ENCODE results near the gene BCAS3.

Gene BCAS3

GRCh38 chr17:61352781-61353491 lies 675.3 kb downstream of the BCAS3 start:
- TF ChIP-seq FOXM1 (IDR thresholded peaks at IDR 0.05; ENCODE audit: borderline replicate concordance, low read depth) (no peak), TAF1 (IDR thresholded peaks at IDR 0.05; ENCODE audit: low read depth) (no peak), YY1 (IDR thresholded peaks at IDR 0.05; ENCODE audit: low read depth) (no peak), NFIC (IDR thresholded peaks at IDR 0.05) (no peak), MAX (IDR thresholded peaks at IDR 0.05) (no peak), TEAD4 (IDR thresholded peaks at IDR 0.05) (no peak), USF1 (IDR thresholded peaks at IDR 0.05) (no peak), REST (IDR thresholded peaks at IDR 0.05; ENCODE audit: low read depth) (no peak), CREB1 (IDR thresholded peaks at IDR 0.05; ENCODE audit: low read depth) (no peak), EP300 (IDR thresholded peaks at IDR 0.05; ENCODE audit: borderline replicate concordance) (no peak), RAD21 (IDR thresholded peaks at IDR 0.05; ENCODE audit: low read depth) (no peak), TCF12 (IDR thresholded peaks at IDR 0.05; ENCODE audit: low read depth) (no peak), CEBPB (IDR thresholded peaks at IDR 0.05) (no peak)

- TF ChIP-seq CEBPB (IDR thresholded peaks at IDR 0.05) (no peak), EGR1 (IDR thresholded peaks at IDR 0.05) (no peak), YY1 (IDR thresholded peaks at IDR 0.05; ENCODE audit: low read depth) (no peak), USF1 (IDR thresholded peaks at IDR 0.05) (no peak), MAX (IDR thresholded peaks at IDR 0.05) (no peak), TCF12 (IDR thresholded peaks at IDR 0.05; ENCODE audit: low read depth) (no peak), EP300 (IDR thresholded peaks at IDR 0.05; ENCODE audit: borderline replicate concordance) (no peak), TAF1 (IDR thresholded peaks at IDR 0.05; ENCODE audit: low read depth) (no peak), RAD21 (IDR thresholded peaks at IDR 0.05; ENCODE audit: low read depth) (no peak), REST (IDR thresholded peaks at IDR 0.05; ENCODE audit: low read depth) (no peak), TEAD4 (IDR thresholded peaks at IDR 0.05) (no peak), NFIC (IDR thresholded peaks at IDR 0.05) (no peak), CREB1 (IDR thresholded peaks at IDR 0.05; ENCODE audit: low read depth) (no peak), FOXM1 (IDR thresholded peaks at IDR 0.05; ENCODE audit: borderline replicate concordance, low read depth) (no peak), ZBTB7A (IDR thresholded peaks at IDR 0.05; ENCODE audit: low read depth) (no peak)
These were observed 676.0 kb downstream of the BCAS3 start for GRCh38 chr17:61353615-61354014.

GRCh38 chr17:61354895-61355874 lies 677.5 kb downstream of the BCAS3 start:
- TF ChIP-seq FOXM1 (IDR thresholded peaks at IDR 0.05; ENCODE audit: borderline replicate concordance, low read depth) (no peak), RAD21 (IDR thresholded peaks at IDR 0.05; ENCODE audit: low read depth) (no peak), CREB1 (IDR thresholded peaks at IDR 0.05; ENCODE audit: low read depth) (no peak), ZBTB7A (IDR thresholded peaks at IDR 0.05; ENCODE audit: low read depth) (no peak), MAX (IDR thresholded peaks at IDR 0.05) (no peak), CEBPB (IDR thresholded peaks at IDR 0.05) (no peak), USF1 (IDR thresholded peaks at IDR 0.05) (no peak), REST (IDR thresholded peaks at IDR 0.05; ENCODE audit: low read depth) (no peak)

All from Ishikawa (cell line).